Cardiac fibroblast (primary cell): ENCODE data around the gene PRRT1.
A peak's percentile ranks its signal among the peaks of the same experiment; 100 is the strongest.

Experiments used
- DNase-seq, 2 donors: peaks; one replicate each; pipeline versions ENCODE4 v3.0.0 to v3.0.0-alpha.2; 2010; ENCODE audit warnings: low read depth in 2 of 2
- H3K4me3 ChIP-seq, 2 donors: replicated peaks in 1 of 2; 1 replicate in 1 of 2; 2 replicates in 1 of 2; pipeline ENCODE4 v1.5.1; 2011; ENCODE audit warnings: low read depth in 2 of 2, low read length in 2 of 2, mild to moderate bottlenecking in 2 of 2, moderate library complexity in 1 of 2
- CTCF ChIP-seq: IDR thresholded peaks from one replicate; pipeline ENCODE4 v1.5.1; 2011; ENCODE audit warnings: low read depth, mild to moderate bottlenecking, low read length, inconsistent platforms

Gene PRRT1

GRCh38 chr6:32153564-32154513, 2.1 kb upstream of the PRRT1 start, which contains the start of gene PPT2:
Gene PPT2, plus strand, starts transcription at chr6:32154141. Its CDS starts 454 bp downstream, at chr6:32154595.
- peak; percentile 93 to 98 for DNase-seq
- H3K4me3 ChIP-seq: peak within 1 kb of the TSS; percentile 83 to 88
- peak; percentile 23 for TF ChIP-seq CTCF

GRCh38 chr6:32152769-32153563, 1.2 kb upstream of the PRRT1 start:
- peak overlapping the region; percentile 83 to 88 for H3K4me3 ChIP-seq
- no peak for TF ChIP-seq CTCF
- DNase-seq: peak; percentile 32 to 43

DNA sequence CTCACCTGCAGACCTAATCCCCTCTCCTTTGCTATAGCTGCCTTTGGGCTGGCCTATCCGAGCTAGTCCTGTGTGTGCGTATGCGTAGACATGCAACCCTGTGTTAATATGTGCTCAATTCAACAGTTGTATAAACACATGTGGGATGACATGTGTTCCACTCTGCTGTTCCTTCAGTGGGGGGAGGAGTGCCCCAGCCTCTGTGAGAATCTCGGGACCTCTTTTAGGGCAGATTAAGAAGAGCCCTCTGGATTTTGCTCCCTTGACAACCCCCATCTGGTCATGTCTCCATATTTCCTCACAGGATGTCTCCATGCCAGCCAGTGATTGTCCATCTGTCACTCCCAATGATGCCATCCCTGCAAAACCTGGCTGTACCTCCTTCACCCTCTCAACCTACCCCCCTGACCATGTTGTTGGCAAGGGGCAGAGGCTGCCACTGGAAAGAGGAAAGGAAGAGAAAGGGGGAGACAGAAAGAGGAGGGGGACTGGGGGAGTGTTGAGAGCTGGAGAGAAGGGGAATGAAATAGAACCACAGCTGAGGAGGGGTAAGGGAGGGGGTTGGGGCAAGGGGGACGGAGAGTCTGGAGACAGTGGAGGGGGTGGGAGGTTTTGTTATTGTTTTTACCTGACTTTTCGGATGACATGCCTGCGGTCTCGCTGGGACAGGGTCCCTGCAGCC, 417 bp downstream of the PRRT1 start:
- DNase-seq: no peak
- peak overlapping the region; percentile 42 for H3K4me3 ChIP-seq
- no peak for TF ChIP-seq CTCF

GRCh38 chr6:32149932-32150870, 1.5 kb downstream of the PRRT1 start:
- no peak for DNase-seq
- TF ChIP-seq CTCF: no peak
- H3K4me3 ChIP-seq: no peak overlapping the region

DNA sequence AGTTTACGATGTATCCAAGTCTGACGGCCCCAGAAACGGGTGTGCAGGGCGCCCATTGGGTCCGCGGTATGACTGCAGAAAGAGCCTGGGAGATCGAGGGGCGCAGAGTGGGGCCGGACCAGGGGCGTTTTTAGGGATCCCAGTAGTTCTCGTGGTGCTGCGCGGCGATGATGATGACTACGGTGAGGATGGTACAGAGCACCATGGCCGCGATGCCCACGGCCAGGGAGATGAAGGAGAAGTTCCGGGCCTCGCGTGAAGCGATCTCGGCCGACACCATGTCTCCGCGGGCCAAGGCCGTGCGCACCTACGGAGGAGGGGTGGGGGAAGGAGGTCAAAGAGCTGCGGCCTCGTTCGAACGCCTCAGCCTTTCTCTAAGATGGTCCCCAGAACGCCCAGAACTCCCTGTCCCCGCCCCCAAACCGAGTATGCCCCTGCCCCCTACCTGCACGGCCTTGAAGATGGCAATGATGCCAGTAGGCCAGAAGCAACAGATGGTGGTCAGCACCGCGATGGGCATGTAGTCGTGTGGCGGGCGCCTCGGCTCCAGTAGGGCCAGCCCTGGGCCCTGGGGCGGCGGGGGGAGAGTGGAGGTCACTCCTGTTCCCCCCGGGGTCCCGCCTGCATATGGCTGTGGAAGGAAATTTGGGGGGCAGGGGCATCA, 2.5 kb downstream of the PRRT1 start:
- TF ChIP-seq CTCF: no peak
- peak overlapping the region in 1 of 2 donors; percentile 11 for H3K4me3 ChIP-seq
- no peak for DNase-seq
